Transverse colon (tissue), 4 donors: ENCODE measurements around the gene DIO3. TPM values are rescaled to one million over a fixed set of nuclear protein-coding genes. Genes with fewer than 3 reads are reported as not detected.

ENCODE experiments used
- DNase-seq: peaks from one replicate; pipeline ENCODE4 v3.0.0-alpha.2; 2019
- H3K27ac ChIP-seq, 4 donors: fragments of 200-600 bp; sonication (generic); 2 replicates each; pipeline ENCODE4 v1.5.1; 2016 to 2018; ENCODE audit warnings: inconsistent platforms in 4 of 4
- H3K27me3 ChIP-seq: fragments of 200-600 bp; sonication (generic); 2 replicates; pipeline ENCODE4 v1.5.1; 2017; ENCODE audit warnings: inconsistent platforms
- H3K36me3 ChIP-seq, 4 donors: fragments of 200-600 bp; sonication (generic); 2 replicates each; pipeline ENCODE4 v1.5.1; 2017 to 2019; ENCODE audit warnings: inconsistent platforms in 4 of 4
- H3K4me1 ChIP-seq, 4 donors: fragments of 200-600 bp; sonication (generic); 2 replicates each; pipeline ENCODE4 v1.5.1; 2017 to 2020; ENCODE audit warnings: inconsistent platforms in 4 of 4
- H3K4me3 ChIP-seq, 4 donors: fragments of 200-600 bp; sonication (generic); 1 replicate in 1 of 4; 2 replicates in 3 of 4; pipeline versions ENCODE4 v1.5.1 to v1.6.1; 2017 to 2019; ENCODE audit warnings: inconsistent platforms in 4 of 4
- H3K9me3 ChIP-seq, 2 donors: fragments of 200-600 bp; sonication (generic); 2 replicates each; pipeline ENCODE4 v1.5.1; 2017 to 2019; ENCODE audit warnings: inconsistent platforms in 2 of 2
- CTCF ChIP-seq, 5 experiments: fragments of 200-600 bp in 3 of 5; fragments of 450-650 bp in 2 of 5; sonication (generic) in 3 of 5; IDR thresholded peaks; 1 replicate in 2 of 5; 2 replicates in 3 of 5; pipeline ENCODE4 v1.5.1; 2016 to 2017; ENCODE audit warnings: antibody characterized with exemption in 5 of 5, inconsistent platforms in 3 of 5, mild to moderate bottlenecking in 2 of 5, moderate library complexity in 1 of 5
- EP300 ChIP-seq: sonication (generic); formaldehyde crosslinking; IDR thresholded peaks from one replicate; pipeline ENCODE4 v1.6.1; 2017; ENCODE audit warnings: antibody characterized with exemption, low read depth
- POLR2A ChIP-seq: fragments of 450-650 bp; IDR thresholded peaks from one replicate; pipeline ENCODE4 v1.6.1; 2016; ENCODE audit warnings: antibody characterized with exemption, mild to moderate bottlenecking, moderate library complexity
- POLR2AphosphoS5 ChIP-seq, 3 donors: sonication (generic); formaldehyde crosslinking; IDR thresholded peaks; one replicate each; pipeline ENCODE4 v1.6.1; 2016; ENCODE audit warnings: antibody characterized with exemption in 3 of 3
- WGBS, 2 donors: methylation state at CpG; one replicate each; pipeline ENCODE4 v1.1.5; 2018; ENCODE audit warnings: low coverage in 1 of 2; 5-methylcytosine and 5-hydroxymethylcytosine counted together
- in situ Hi-C, 4 donors: fragments of 200-750 bp; cut with MboI; loops; one replicate each; pipeline versions ENCODE4 v1.15.0 to v1.15.1; 2017; ENCODE audit warnings: low sequenced_read_pairs in 3 of 4, low pct_ligation_motif_present in 1 of 4, low pct_unique_long_range_greater_than_20kb in 1 of 4
- intact Hi-C: fragments of 100-400 bp; cut with DNase I; formaldehyde crosslinking; loops from one replicate; pipeline ENCODE4 v1.15.1; 2023; ENCODE audit warnings: low total_unique reads
- total RNA-seq, 4 donors: library from RNA; depleted of rRNA; stranded (reverse); fragments of >200 nt; gene quantifications; one replicate each; pipeline ENCODE4 v1.1.0, GENCODE V29; 2016

Gene DIO3
- total RNA-seq, 4 donors from 2014 or later: 1.2 to 2.9 (median 1.4) TPM; not detected in 1

- Histone ChIP-seq H3K36me3 (no peaks in the 10 kb centered on the region), H3K4me1 (no peaks in the 10 kb centered on the region), H3K9me3 (no peaks in the 10 kb centered on the region), H3K27me3 (peaks cover 10% of the 10 kb centered on the region), H3K27ac (no peak overlapping the region), H3K4me3 (no peak overlapping the region)
- in situ Hi-C loops: no loop called here
- intact Hi-C loops: no loop called here
- 93% methylated on average over 7 of the region's 8 CpGs; no CpG with 5 or more reads in 1 of the 2 donors for WGBS, 2 donors
- DNase-seq: no peak
- TF ChIP-seq POLR2AphosphoS5 (IDR thresholded peaks at IDR 0.05) (no peak), POLR2A (no peak)
Measured at GRCh38 chr14:101573289-101573688, 12.0 kb downstream of the DIO3 start.

GRCh38 chr14:101575581-101575980 is 14.3 kb downstream of the DIO3 start:
- in situ Hi-C loops (no loop called here), intact Hi-C loops (no loop called here)
- 79% methylated on average over 4 of the region's 4 CpGs; no CpG with 5 or more reads in 1 of the 2 donors for WGBS, 2 donors
- DNase-seq: no peak
- Histone ChIP-seq H3K4me3 (no peak overlapping the region), H3K27me3 (peaks cover 3% of the 10 kb centered on the region), H3K4me1 (no peaks in the 10 kb centered on the region), H3K9me3 (no peaks in the 10 kb centered on the region), H3K36me3 (no peaks in the 10 kb centered on the region), H3K27ac (no peak overlapping the region)
- TF ChIP-seq POLR2AphosphoS5 (IDR thresholded peaks at IDR 0.05): no peak
- TF ChIP-seq POLR2A: no peak
- no peak for TF ChIP-seq CTCF (IDR thresholded peaks at IDR 0.05)
- TF ChIP-seq EP300: no peak

- DNase-seq: no peak
- 80 to 85% methylated on average over 2 to 10 of the region's 10 CpGs for WGBS, 2 donors
- intact Hi-C loops (no loop called here), in situ Hi-C loops (no loop called here)
- Histone ChIP-seq H3K4me1 (no peaks in the 10 kb centered on the region), H3K27ac (no peak overlapping the region), H3K27me3 (peaks cover 3% of the 10 kb centered on the region), H3K9me3 (no peaks in the 10 kb centered on the region), H3K4me3 (no peak overlapping the region), H3K36me3 (no peaks in the 10 kb centered on the region)
- no peak for TF ChIP-seq POLR2AphosphoS5 (IDR thresholded peaks at IDR 0.05)
- TF ChIP-seq POLR2A: no peak
- TF ChIP-seq EP300: no peak
- no peak for TF ChIP-seq CTCF (IDR thresholded peaks at IDR 0.05)
Measured at GRCh38 chr14:101577221-101577909, 16.1 kb downstream of the DIO3 start.

GRCh38 chr14:101578489-101578888 is 17.2 kb downstream of the DIO3 start:
- Histone ChIP-seq H3K4me1 (no peaks in the 10 kb centered on the region), H3K36me3 (no peaks in the 10 kb centered on the region), H3K9me3 (no peaks in the 10 kb centered on the region), H3K27me3 (peaks cover 3% of the 10 kb centered on the region), H3K4me3 (no peak overlapping the region), H3K27ac (no peak overlapping the region)
- TF ChIP-seq CTCF (IDR thresholded peaks at IDR 0.05) (no peak), EP300 (no peak), POLR2AphosphoS5 (IDR thresholded peaks at IDR 0.05) (no peak), POLR2A (no peak)
- intact Hi-C loops: no loop called here
- no peak for DNase-seq
- in situ Hi-C loops: no loop called here
- 55 to 57% methylated on average over 6 to 8 of the region's 8 CpGs for WGBS, 2 donors
